Measurements from ENCODE around the gene SLC2A9.

SLC2A9 gene

GRCh38 chr4:10016169-10016568 is 5.1 kb downstream of the SLC2A9 start:
- no peak overlapping the region for H3K4me3 ChIP-seq (ENCODE audit: low read depth, low read length)
- TF ChIP-seq, protein P1, sequence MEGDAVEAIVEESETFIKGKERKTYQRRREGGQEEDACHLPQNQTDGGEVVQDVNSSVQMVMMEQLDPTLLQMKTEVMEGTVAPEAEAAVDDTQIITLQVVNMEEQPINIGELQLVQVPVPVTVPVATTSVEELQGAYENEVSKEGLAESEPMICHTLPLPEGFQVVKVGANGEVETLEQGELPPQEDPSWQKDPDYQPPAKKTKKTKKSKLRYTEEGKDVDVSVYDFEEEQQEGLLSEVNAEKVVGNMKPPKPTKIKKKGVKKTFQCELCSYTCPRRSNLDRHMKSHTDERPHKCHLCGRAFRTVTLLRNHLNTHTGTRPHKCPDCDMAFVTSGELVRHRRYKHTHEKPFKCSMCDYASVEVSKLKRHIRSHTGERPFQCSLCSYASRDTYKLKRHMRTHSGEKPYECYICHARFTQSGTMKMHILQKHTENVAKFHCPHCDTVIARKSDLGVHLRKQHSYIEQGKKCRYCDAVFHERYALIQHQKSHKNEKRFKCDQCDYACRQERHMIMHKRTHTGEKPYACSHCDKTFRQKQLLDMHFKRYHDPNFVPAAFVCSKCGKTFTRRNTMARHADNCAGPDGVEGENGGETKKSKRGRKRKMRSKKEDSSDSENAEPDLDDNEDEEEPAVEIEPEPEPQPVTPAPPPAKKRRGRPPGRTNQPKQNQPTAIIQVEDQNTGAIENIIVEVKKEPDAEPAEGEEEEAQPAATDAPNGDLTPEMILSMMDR (IDR thresholded peaks at IDR 0.05; ENCODE audit: low read depth, low read length, missing control alignments): peak; percentile 2
- no peak for DNase-seq (ENCODE audit: low read depth)

- DNase-seq (ENCODE audit: low read depth): no peak
These were observed 6.0 kb downstream of the SLC2A9 start for GRCh38 chr4:10015140-10015753.

DNA sequence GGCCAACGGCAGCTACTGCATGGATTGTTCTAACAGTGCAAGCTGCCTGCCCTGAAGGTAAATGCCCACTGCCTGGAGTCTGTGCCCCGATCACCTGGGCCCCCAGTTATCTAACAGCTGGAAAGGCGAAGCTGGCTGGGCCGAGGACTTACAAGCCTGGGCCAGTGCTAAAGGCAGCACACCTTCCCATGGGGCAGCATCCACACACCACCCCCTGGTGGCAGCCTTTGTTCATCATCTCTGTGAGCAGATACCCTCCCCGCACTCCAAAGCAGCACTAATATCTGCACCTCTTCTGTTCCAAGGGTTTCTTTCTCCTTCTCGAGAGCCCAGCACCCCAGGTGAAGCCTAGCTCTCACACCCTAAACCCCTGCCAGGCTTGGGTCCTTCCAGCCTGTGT is 7.6 kb downstream of the SLC2A9 start:
- DNase-seq (ENCODE audit: low read depth): no peak
- TF ChIP-seq, protein P1 (IDR thresholded peaks at IDR 0.05; ENCODE audit: low read depth, low read length, missing control alignments): peak; percentile 79
- no peak overlapping the region for H3K4me3 ChIP-seq (ENCODE audit: low read depth, low read length)

More at GRCh38 chr4:10015140-10015753, 6.0 kb downstream of the SLC2A9 start:
- no peak overlapping the region for H3K4me3 ChIP-seq (ENCODE audit: low read depth, low read length)
- TF ChIP-seq, protein P1 (IDR thresholded peaks at IDR 0.05; ENCODE audit: low read depth, low read length, missing control alignments): peak; percentile 78

DNA sequence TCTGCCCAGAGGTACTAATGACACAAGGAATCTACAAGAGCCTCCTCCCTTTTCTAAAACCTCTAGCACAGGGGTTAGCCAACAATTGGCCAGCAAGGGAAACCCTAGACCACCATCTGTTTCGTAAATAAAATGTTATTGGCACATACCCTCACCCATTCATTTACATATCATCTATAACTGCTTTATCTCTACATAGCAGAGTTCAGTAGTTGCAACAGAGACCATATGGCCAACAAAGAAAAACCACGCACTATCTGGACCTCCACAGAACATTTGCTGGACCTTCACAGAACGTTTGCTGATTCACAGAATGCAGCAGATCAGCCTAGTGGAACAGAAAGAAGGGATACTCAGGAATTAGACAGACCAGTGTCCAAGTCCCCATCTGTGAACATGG is 9.4 kb downstream of the SLC2A9 start:
- TF ChIP-seq, protein P1 (IDR thresholded peaks at IDR 0.05; ENCODE audit: low read depth, low read length, missing control alignments): no peak

DNA sequence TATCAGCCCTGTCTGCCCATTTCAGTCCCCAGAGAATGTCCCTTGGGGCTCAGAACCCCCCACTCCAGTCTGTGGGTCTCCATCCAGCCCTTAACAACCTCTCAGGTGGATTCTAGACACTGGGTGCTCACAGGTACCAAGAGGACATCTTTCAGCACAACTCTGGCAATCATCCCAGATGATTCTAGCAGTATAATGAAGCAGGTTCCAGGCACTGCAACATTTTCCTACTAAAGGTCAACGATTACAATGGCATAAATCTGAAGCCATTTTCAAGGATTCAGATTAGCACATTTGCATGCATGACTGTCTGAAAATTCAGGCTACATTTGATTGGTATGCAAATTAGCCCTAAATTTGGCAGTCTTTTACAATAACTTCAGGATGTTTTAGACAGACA is 10.0 kb downstream of the SLC2A9 start:
- TF ChIP-seq, protein P1 (IDR thresholded peaks at IDR 0.05; ENCODE audit: low read depth, low read length, missing control alignments): no peak
- DNase-seq (ENCODE audit: low read depth): no peak
- H3K4me3 ChIP-seq (ENCODE audit: low read depth, low read length): no peak overlapping the region

More for the DNA sequence above, 9.4 kb downstream of the SLC2A9 start:
- H3K4me3 ChIP-seq (ENCODE audit: low read depth, low read length): no peak overlapping the region
- DNase-seq (ENCODE audit: low read depth): no peak

DNA sequence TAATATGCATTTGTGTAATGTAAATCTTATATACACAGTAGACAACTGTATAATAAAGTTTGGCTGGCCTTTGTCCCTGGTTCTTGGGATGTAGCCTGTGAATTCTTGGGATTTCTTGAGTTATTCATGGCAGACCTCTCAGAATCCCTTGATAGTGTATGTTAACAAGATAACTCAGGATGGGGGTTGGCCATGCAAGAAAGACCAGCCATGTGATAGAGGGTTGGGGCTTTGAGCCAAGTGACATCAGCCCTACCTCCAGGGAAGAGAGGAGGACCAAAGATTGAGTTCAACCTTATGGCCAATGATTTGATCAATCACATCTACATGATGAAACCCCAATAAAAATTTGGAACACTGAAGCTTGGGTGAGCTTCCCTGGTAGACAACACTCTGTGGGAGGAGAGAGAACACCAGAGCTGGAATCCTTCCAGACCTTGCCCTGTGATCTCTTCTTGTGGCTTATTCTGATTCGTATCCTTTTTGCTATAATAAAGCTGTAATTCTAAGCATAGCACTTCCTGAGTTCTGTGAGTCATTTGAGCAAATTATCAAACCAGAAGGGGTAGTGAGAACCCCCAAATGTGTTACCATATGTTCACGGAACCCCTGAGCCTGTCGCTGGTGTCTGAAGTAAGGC is 11.3 kb downstream of the SLC2A9 start:
- no peak for DNase-seq (ENCODE audit: low read depth)
- TF ChIP-seq, protein P1 (IDR thresholded peaks at IDR 0.05; ENCODE audit: low read depth, low read length, missing control alignments): no peak
- no peak overlapping the region for H3K4me3 ChIP-seq (ENCODE audit: low read depth, low read length)

GRCh38 chr4:10008609-10009005 is 12.7 kb downstream of the SLC2A9 start:
- H3K4me3 ChIP-seq (ENCODE audit: low read depth, low read length): no peak overlapping the region
- no peak for DNase-seq (ENCODE audit: low read depth)
- TF ChIP-seq, protein P1 (IDR thresholded peaks at IDR 0.05; ENCODE audit: low read depth, low read length, missing control alignments): no peak

Measured in GM12864 (cell line).